Panc1 (cell line): ENCODE data around the gene ACSM5.
"Not testable (repeated sequence)": the region's sequence is repeated elsewhere in the genome, so short reads cannot be mapped to it uniquely, and the experiment has no call there.

ENCODE experiments used
- CTCF ChIP-seq: fragments of 450-650 bp; IDR thresholded peaks from 2 replicates; pipeline ENCODE4 v1.5.1; 2017; ENCODE audit warnings: mild to moderate bottlenecking
- POLR2AphosphoS5 ChIP-seq: IDR thresholded peaks from 2 replicates; pipeline ENCODE4 v1.6.1; 2012; ENCODE audit warnings: mild to moderate bottlenecking, low read depth, low read length, moderate library complexity
- TCF7L2 ChIP-seq: IDR thresholded peaks from 2 replicates; pipeline ENCODE4 v1.6.1; 2011; ENCODE audit warnings: mild to moderate bottlenecking, low read depth, low read length, inconsistent platforms

- not testable (repeated sequence) for TF ChIP-seq CTCF, TCF7L2, POLR2AphosphoS5
These were observed 14.4 kb downstream of the ACSM5 start for GRCh38 chr16:20423772-20424128.
